ENCODE results near the gene UBAC1. TPM values are rescaled to one million over a fixed set of nuclear protein-coding genes. Genes with fewer than 3 reads are reported as not detected.
A peak's percentile ranks its signal among the peaks of the same experiment; 100 is the strongest.

Gene UBAC1
- total RNA-seq (10 to 100 TPM; 33.8 to 57.6 TPM), polyA plus RNA-seq (ENCODE audit: insufficient read length in 2 of 2) (10 to 100 TPM; 65.9 to 68.9 TPM)
- long read RNA-seq, donor 1, transcript UBAC1-201 (10 exons, 1,867 nt): major isoform, 31 of 73 reads
- long read RNA-seq, donor 1, partial matches to known transcripts: 40 of 73 reads
- long read RNA-seq, donor 1, other reads (novel, unspliced or antisense): 0 of 73 reads
- long read RNA-seq, donor 2, transcript UBAC1-201 (10 exons, 1,867 nt): major isoform, 10 of 18 reads
- long read RNA-seq, donor 2, partial matches to known transcripts: 7 of 18 reads
- long read RNA-seq, donor 2, other reads (novel, unspliced or antisense): 0 of 18 reads
- long read RNA-seq, donor 3, transcript UBAC1-201 (10 exons, 1,867 nt): major isoform, 12 of 28 reads
- long read RNA-seq, donor 3, partial matches to known transcripts: 14 of 28 reads
- long read RNA-seq, donor 3, other reads (novel, unspliced or antisense): 0 of 28 reads
- long read RNA-seq, donor 4, transcript UBAC1-201 (10 exons, 1,867 nt): major isoform, 19 of 28 reads
- long read RNA-seq, donor 4, partial matches to known transcripts: 6 of 28 reads
- long read RNA-seq, donor 4, other reads (novel, unspliced or antisense): 0 of 28 reads

GRCh38 chr9:135961277-135961715 is at the start of gene UBAC1:
UBAC1 (minus strand) TSS chr9:135961373; CDS start chr9:135961162, 211 bp downstream.
- Histone ChIP-seq H3K27ac (ENCODE audit: low read depth, low read length) (peak within 1 kb of the TSS; percentile 75), H3K4me1 (ENCODE audit: control insufficient read depth, insufficient read depth, low read length) (peaks cover 19% of the 10 kb centered on the region), H3K4me3 (ENCODE audit: low read depth, low read length) (peak within 1 kb of the TSS; percentile 72), H3K27me3 (ENCODE audit: control insufficient read depth, insufficient read depth, low read length) (no peaks in the 10 kb centered on the region), H3K9me3 (ENCODE audit: control insufficient read depth, insufficient read depth, low read length) (no peaks in the 10 kb centered on the region), H3K36me3 (ENCODE audit: control insufficient read depth, insufficient read depth, low read length) (peaks cover 5% of the 10 kb centered on the region)
- peak; percentile 83 to 98 (median 90) for DNase-seq (ENCODE audit: low read depth in 4 of 6, low spot score in 6 of 6)
- WGBS (ENCODE audit: insufficient coverage): 0% methylated on average over 50 of the region's 53 CpGs

GRCh38 chr9:136010615-136011361 is 49.6 kb upstream of the UBAC1 start:
- no peaks in the 10 kb centered on the region for H3K9me3 ChIP-seq (ENCODE audit: control insufficient read depth, insufficient read depth, low read length)
- 59% methylated on average over 18 of the region's 28 CpGs for WGBS (ENCODE audit: insufficient coverage)
- no peak overlapping the region for H3K4me3 ChIP-seq (ENCODE audit: low read depth, low read length)
- H3K27me3 ChIP-seq (ENCODE audit: control insufficient read depth, insufficient read depth, low read length): no peaks in the 10 kb centered on the region
- H3K36me3 ChIP-seq (ENCODE audit: control insufficient read depth, insufficient read depth, low read length): peaks cover 84% of the 10 kb centered on the region
- H3K4me1 ChIP-seq (ENCODE audit: control insufficient read depth, insufficient read depth, low read length): peaks cover 69% of the 10 kb centered on the region
- no peak for DNase-seq (ENCODE audit: low read depth in 4 of 6, low spot score in 6 of 6)
- H3K27ac ChIP-seq (ENCODE audit: low read depth, low read length): peak overlapping the region; percentile 40

- no peaks in the 10 kb centered on the region for H3K9me3 ChIP-seq (ENCODE audit: control insufficient read depth, insufficient read depth, low read length)
- DNase-seq (ENCODE audit: low read depth in 4 of 6, low spot score in 6 of 6): no peak
- H3K27me3 ChIP-seq (ENCODE audit: control insufficient read depth, insufficient read depth, low read length): no peaks in the 10 kb centered on the region
- 92% methylated on average over 12 of the region's 17 CpGs for WGBS (ENCODE audit: insufficient coverage)
- H3K4me3 ChIP-seq (ENCODE audit: low read depth, low read length): no peak overlapping the region
- H3K4me1 ChIP-seq (ENCODE audit: control insufficient read depth, insufficient read depth, low read length): peaks cover 75% of the 10 kb centered on the region
- peaks cover 84% of the 10 kb centered on the region for H3K36me3 ChIP-seq (ENCODE audit: control insufficient read depth, insufficient read depth, low read length)
- H3K27ac ChIP-seq (ENCODE audit: low read depth, low read length): peak overlapping the region; percentile 40
Observed at GRCh38 chr9:136010176-136010575, 49.0 kb upstream of the UBAC1 start.

GRCh38 chr9:136009516-136009915 is 48.3 kb upstream of the UBAC1 start:
- no peak overlapping the region for H3K27ac ChIP-seq (ENCODE audit: low read depth, low read length)
- H3K4me3 ChIP-seq (ENCODE audit: low read depth, low read length): no peak overlapping the region
- WGBS (ENCODE audit: insufficient coverage): 92% methylated on average over 13 of the region's 16 CpGs
- H3K4me1 ChIP-seq (ENCODE audit: control insufficient read depth, insufficient read depth, low read length): peaks cover 80% of the 10 kb centered on the region
- DNase-seq (ENCODE audit: low read depth in 4 of 6, low spot score in 6 of 6): no peak
- H3K36me3 ChIP-seq (ENCODE audit: control insufficient read depth, insufficient read depth, low read length): peaks cover 79% of the 10 kb centered on the region
- no peaks in the 10 kb centered on the region for H3K9me3 ChIP-seq (ENCODE audit: control insufficient read depth, insufficient read depth, low read length)
- H3K27me3 ChIP-seq (ENCODE audit: control insufficient read depth, insufficient read depth, low read length): no peaks in the 10 kb centered on the region

- peaks cover 70% of the 10 kb centered on the region for H3K36me3 ChIP-seq (ENCODE audit: control insufficient read depth, insufficient read depth, low read length)
- DNase-seq (ENCODE audit: low read depth in 4 of 6, low spot score in 6 of 6): no peak
- no peaks in the 10 kb centered on the region for H3K27me3 ChIP-seq (ENCODE audit: control insufficient read depth, insufficient read depth, low read length)
- no peak overlapping the region for H3K4me3 ChIP-seq (ENCODE audit: low read depth, low read length)
- peaks cover 85% of the 10 kb centered on the region for H3K4me1 ChIP-seq (ENCODE audit: control insufficient read depth, insufficient read depth, low read length)
- no peaks in the 10 kb centered on the region for H3K9me3 ChIP-seq (ENCODE audit: control insufficient read depth, insufficient read depth, low read length)
- no peak overlapping the region for H3K27ac ChIP-seq (ENCODE audit: low read depth, low read length)
- 62% methylated on average over 11 of the region's 21 CpGs for WGBS (ENCODE audit: insufficient coverage)
Observed at GRCh38 chr9:136008693-136008997, 47.5 kb upstream of the UBAC1 start.

GRCh38 chr9:136007934-136008692 is 46.9 kb upstream of the UBAC1 start:
- no peak for DNase-seq (ENCODE audit: low read depth in 4 of 6, low spot score in 6 of 6)
- WGBS (ENCODE audit: insufficient coverage): 55% methylated on average over 21 of the region's 24 CpGs
- H3K36me3 ChIP-seq (ENCODE audit: control insufficient read depth, insufficient read depth, low read length): peaks cover 67% of the 10 kb centered on the region
- no peaks in the 10 kb centered on the region for H3K27me3 ChIP-seq (ENCODE audit: control insufficient read depth, insufficient read depth, low read length)
- H3K9me3 ChIP-seq (ENCODE audit: control insufficient read depth, insufficient read depth, low read length): no peaks in the 10 kb centered on the region
- peaks cover 87% of the 10 kb centered on the region for H3K4me1 ChIP-seq (ENCODE audit: control insufficient read depth, insufficient read depth, low read length)
- peak overlapping the region; percentile 29 for H3K27ac ChIP-seq (ENCODE audit: low read depth, low read length)
- no peak overlapping the region for H3K4me3 ChIP-seq (ENCODE audit: low read depth, low read length)

GRCh38 chr9:136007276-136007933 is 46.2 kb upstream of the UBAC1 start:
- WGBS (ENCODE audit: insufficient coverage): 85% methylated on average over 33 of the region's 36 CpGs
- peaks cover 84% of the 10 kb centered on the region for H3K4me1 ChIP-seq (ENCODE audit: control insufficient read depth, insufficient read depth, low read length)
- peaks cover 60% of the 10 kb centered on the region for H3K36me3 ChIP-seq (ENCODE audit: control insufficient read depth, insufficient read depth, low read length)
- H3K4me3 ChIP-seq (ENCODE audit: low read depth, low read length): no peak overlapping the region
- DNase-seq (ENCODE audit: low read depth in 4 of 6, low spot score in 6 of 6): peak in 1 of 6 donors; percentile 71
- H3K9me3 ChIP-seq (ENCODE audit: control insufficient read depth, insufficient read depth, low read length): no peaks in the 10 kb centered on the region
- H3K27ac ChIP-seq (ENCODE audit: low read depth, low read length): peak overlapping the region; percentile 29
- no peaks in the 10 kb centered on the region for H3K27me3 ChIP-seq (ENCODE audit: control insufficient read depth, insufficient read depth, low read length)

- Histone ChIP-seq H3K4me1 (ENCODE audit: control insufficient read depth, insufficient read depth, low read length) (peaks cover 73% of the 10 kb centered on the region), H3K9me3 (ENCODE audit: control insufficient read depth, insufficient read depth, low read length) (no peaks in the 10 kb centered on the region), H3K27ac (ENCODE audit: low read depth, low read length) (no peak overlapping the region), H3K36me3 (ENCODE audit: control insufficient read depth, insufficient read depth, low read length) (peaks cover 49% of the 10 kb centered on the region), H3K27me3 (ENCODE audit: control insufficient read depth, insufficient read depth, low read length) (no peaks in the 10 kb centered on the region), H3K4me3 (ENCODE audit: low read depth, low read length) (no peak overlapping the region)
- WGBS (ENCODE audit: insufficient coverage): 71% methylated on average over 3 of the region's 7 CpGs
- no peak for DNase-seq (ENCODE audit: low read depth in 4 of 6, low spot score in 6 of 6)
Observed at GRCh38 chr9:136006169-136006568, 45.0 kb upstream of the UBAC1 start.

- Histone ChIP-seq H3K27me3 (ENCODE audit: control insufficient read depth, insufficient read depth, low read length) (no peaks in the 10 kb centered on the region), H3K27ac (ENCODE audit: low read depth, low read length) (no peak overlapping the region), H3K4me3 (ENCODE audit: low read depth, low read length) (no peak overlapping the region), H3K36me3 (ENCODE audit: control insufficient read depth, insufficient read depth, low read length) (peaks cover 37% of the 10 kb centered on the region), H3K9me3 (ENCODE audit: control insufficient read depth, insufficient read depth, low read length) (no peaks in the 10 kb centered on the region), H3K4me1 (ENCODE audit: control insufficient read depth, insufficient read depth, low read length) (peaks cover 59% of the 10 kb centered on the region)
- no peak for DNase-seq (ENCODE audit: low read depth in 4 of 6, low spot score in 6 of 6)
- WGBS (ENCODE audit: insufficient coverage): 51% methylated on average over 9 of the region's 15 CpGs
Observed at GRCh38 chr9:136004712-136005111, 43.5 kb upstream of the UBAC1 start.
